ENCODE measurements around the gene HAS3.

DNA sequence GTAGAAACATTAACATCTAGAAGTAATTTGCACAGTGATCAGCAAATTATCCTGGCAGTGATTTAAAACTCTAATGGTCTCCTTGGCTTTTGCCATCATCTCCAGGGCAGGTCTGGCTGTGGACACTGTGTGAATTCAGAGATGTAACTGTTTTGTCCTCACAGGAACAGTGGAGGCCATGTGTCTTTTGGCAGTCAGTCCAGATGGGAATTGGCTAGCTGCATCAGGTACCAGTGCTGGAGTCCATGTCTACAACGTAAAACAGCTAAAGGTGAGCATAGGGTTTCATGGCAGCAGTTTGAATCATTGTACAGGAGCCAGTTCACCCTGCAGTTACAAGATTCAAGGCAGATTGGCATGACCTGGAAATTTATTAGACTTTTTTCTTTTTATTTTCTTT, 54.7 kb downstream of the HAS3 start:
- TF ChIP-seq, protein P1, sequence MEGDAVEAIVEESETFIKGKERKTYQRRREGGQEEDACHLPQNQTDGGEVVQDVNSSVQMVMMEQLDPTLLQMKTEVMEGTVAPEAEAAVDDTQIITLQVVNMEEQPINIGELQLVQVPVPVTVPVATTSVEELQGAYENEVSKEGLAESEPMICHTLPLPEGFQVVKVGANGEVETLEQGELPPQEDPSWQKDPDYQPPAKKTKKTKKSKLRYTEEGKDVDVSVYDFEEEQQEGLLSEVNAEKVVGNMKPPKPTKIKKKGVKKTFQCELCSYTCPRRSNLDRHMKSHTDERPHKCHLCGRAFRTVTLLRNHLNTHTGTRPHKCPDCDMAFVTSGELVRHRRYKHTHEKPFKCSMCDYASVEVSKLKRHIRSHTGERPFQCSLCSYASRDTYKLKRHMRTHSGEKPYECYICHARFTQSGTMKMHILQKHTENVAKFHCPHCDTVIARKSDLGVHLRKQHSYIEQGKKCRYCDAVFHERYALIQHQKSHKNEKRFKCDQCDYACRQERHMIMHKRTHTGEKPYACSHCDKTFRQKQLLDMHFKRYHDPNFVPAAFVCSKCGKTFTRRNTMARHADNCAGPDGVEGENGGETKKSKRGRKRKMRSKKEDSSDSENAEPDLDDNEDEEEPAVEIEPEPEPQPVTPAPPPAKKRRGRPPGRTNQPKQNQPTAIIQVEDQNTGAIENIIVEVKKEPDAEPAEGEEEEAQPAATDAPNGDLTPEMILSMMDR (IDR thresholded peaks at IDR 0.05; ENCODE audit: borderline replicate concordance, extremely low read depth, low read length, poor library complexity, severe bottlenecking): no peak
- no peak for TF ChIP-seq EZH2 (IDR thresholded peaks at IDR 0.05; ENCODE audit: borderline replicate concordance, low read depth, low read length, severe bottlenecking)

Data from DND-41 (cell line).